Measurements from ENCODE around the gene RAPGEF4.

The RAPGEF4 gene

DNA sequence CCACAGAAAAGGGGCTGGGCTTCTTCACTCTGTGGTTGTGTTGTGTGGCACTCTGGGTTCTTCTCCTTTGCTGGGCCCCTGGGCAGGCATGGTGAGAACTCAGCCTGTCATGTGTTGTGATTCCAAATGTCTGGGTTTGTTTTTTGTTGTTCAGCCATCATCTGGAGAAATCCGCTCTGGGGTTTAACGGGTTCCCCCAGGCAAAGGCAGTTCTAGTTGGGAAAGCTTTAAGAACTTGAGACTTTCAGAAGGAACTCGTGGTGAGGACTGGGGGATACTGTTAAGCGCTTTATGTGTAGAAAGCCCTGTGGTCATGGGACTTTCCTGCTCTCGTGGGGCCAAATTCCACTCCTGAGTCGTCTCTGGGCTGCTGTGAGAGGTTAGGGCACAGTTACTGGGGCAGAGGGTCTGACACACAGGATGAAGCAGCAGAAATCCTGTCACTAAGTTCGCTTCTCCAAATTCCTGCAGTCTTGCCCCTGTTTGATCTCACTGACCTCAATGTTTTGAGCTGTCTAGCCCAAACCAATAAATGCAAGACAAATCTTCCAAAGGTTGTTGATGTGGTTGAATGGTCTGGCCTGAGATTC, 87.7 kb downstream of the RAPGEF4 start:
- no peak for DNase-seq (ENCODE audit: low read depth in 2 of 2)

DNA sequence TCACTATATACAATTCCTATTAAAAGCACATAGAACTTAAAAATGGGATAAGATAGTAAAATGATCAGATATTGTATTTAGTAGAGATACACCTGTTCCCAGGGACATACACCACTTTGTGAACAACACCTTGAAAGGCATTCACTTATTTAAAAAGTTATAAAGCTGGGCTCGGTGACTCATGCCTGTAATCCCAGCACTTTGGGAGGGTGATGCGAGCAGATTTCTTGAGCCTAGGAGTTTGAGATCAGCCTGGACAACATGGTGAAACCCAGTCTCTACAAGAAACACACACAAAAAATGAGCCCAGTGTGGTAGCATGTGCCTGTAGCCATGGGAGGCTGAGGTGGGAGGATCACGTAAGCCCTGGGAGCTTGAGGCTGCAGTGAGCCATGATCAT, 90.9 kb downstream of the RAPGEF4 start:
- DNase-seq (ENCODE audit: low read depth in 2 of 2), result no peak

DNA sequence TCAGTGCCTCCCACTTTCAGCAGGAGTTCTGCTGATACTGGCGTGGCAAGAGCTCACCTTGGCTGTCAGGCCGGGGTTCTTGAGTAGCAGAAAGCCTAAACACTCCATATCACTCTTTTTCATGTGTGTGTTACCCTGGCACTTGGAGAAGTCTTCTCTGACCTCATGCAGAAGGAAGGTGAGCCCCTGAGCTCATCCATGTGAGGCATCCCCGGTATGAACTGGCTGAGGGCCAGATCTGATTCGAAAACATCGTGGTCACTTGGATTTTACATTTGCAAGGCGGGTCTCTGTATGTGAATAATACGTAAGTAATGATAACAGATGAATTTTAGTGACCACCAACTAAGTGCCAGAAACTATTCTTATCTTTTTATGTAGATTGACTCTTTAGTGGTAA, 93.6 kb downstream of the RAPGEF4 start:
- no peak for DNase-seq (ENCODE audit: low read depth in 2 of 2)

DNA sequence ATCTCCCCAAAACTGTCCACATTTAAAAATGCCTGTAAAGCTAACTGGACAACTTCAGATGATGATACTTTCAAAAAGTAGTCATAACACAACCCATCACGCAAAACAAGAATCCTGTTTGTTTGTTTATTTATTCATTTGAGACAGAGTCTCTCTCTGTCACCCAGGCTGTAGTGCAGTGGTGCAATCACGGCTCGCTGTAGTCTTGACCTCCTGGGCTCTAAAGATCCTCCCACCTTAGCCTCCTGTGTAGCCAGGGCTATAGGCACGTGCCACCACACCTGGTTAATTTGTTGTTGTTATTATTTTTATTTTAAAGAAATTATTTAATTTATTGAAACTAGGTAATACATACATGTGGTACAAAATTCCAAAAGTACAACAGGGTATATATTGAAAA, 94.8 kb downstream of the RAPGEF4 start:
- DNase-seq (ENCODE audit: low read depth in 2 of 2), result no peak

DNA sequence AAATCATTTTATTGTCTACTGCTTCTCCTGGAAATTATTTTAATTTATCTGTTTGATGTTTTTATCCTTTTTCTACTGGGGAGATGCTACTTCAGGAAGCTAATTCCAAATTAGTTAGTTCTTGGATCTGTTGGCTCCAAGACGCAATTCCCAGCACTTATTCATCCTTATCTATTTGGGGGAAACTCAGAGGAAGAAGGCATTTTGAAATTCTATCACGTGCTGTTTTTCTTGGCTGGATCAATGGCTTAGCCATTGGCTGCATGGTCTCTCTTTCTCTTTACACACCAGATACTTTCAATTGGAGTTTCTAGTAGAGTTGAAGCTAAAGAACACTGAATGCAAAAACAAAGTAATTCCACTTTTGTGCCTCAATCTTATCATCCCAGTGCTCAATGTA, 98.3 kb downstream of the RAPGEF4 start:
- DNase-seq (ENCODE audit: low read depth in 2 of 2), result no peak

DNA sequence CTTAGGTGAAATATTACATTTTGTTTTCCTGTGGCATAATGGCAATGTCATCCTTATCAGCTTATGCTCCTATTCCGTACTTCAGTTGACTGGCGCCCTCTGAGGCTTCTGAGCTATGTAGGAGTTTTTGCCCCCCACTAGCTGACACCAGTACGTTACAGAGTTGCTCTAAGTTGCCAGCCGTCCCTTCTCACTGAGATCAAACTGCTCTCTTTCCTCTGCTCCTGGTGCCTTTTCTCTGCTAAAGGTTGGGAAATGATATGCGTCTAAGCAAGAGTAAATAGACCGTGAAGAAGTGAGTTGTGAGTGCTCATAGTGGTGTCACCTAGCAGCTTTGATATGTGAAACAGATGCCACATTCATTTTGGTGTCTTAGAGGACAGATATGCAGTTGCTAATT, 99.2 kb downstream of the RAPGEF4 start:
- no peak for DNase-seq (ENCODE audit: low read depth in 2 of 2)

DNA sequence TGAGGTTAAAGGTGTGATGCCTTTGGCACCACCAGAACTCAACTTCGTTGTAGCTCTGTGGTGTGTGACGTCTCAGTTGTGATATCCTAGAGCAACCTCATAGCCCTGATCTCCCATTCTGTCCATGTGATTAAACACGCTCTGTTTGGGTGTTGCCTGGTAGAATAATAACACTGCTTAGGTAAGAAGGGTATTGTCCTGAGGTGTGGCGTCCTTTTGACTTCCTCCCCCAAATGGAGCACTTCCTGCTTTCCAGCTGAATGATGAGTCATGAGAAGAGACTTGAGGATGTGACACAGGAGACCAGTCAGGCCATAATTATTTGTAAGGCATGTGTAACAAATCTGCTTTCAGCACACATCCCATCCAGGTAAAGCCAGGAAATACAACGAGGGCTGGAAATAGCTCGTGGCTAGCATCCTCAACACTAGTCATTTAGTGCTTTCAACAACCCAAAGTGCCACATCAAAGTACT, 100.7 kb downstream of the RAPGEF4 start:
- no peak for DNase-seq (ENCODE audit: low read depth in 2 of 2)

DNA sequence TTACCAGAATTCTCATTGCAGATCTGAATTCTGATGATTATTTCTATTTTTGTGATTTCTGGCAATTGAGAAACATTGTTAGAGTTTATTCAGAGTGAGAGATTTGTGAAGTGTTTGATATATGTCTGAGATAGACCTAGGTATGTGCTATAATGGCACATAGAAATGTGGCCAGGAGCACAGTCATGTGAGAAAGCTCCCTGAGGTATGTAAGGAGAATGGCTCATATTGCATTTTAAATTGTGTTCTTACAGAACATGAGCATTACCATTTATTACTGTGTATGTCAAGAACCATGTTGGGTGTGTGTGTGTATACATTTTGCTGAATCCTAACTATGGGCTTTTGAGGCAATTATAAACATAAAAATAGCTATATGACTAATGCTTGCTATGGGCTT, 101.2 kb downstream of the RAPGEF4 start:
- DNase-seq (ENCODE audit: low read depth in 2 of 2), result no peak

DNA sequence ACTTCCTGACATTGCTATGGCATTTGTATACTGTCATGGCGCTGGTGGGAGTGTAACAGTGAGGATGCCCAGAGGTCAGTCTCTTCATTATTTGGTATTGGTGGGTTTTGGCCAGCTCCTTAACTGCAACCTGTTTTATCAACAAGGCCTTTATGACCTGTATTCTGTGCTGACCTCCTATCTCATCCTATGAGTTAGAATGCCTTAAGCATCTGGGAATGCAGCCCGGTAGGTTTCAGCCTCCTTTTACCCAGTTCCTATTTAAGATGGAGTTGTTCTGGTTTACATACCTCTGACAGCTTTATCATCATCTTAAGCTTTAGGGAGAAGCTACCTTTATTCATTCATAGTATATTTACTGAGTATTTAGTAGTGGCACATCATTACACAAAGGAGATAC, 103.8 kb downstream of the RAPGEF4 start:
- no peak for DNase-seq (ENCODE audit: low read depth in 2 of 2)

DNA sequence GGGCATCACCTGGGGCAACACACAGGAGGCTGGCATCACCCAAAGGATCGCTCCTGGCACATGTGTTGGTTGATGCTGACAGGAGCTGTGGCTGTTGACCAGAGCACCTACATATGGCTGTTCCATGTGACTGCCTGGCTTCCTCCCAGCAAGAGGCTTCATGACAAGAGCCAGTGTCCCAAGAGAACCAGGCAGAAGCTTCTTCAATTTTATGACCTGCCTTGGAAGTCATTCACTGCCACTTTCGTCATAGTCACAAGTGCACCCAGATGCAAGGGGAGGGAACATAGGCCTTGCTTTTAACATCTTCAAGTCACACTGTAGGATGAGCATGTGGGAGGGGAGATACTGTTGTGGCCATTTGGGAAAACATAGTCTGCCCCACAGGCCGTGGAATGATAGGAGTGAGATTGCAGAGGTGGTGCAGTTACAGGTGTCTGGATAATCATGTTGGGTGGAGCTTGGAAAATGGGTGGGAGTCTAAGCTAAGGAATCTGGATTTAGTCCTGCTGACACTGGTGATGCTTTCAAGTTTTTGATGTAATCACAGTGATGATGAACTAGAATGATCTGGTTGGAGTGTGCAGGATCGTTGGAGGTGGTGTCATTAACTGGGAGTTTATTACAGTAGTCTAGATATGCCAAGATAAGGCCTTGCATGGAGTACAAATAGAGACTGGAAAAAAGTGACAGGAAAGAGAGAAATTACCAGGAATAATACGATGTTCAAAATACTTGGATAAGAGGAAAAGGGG, 107.0 kb downstream of the RAPGEF4 start:
- DNase-seq (ENCODE audit: low read depth in 2 of 2), result no peak

DNA sequence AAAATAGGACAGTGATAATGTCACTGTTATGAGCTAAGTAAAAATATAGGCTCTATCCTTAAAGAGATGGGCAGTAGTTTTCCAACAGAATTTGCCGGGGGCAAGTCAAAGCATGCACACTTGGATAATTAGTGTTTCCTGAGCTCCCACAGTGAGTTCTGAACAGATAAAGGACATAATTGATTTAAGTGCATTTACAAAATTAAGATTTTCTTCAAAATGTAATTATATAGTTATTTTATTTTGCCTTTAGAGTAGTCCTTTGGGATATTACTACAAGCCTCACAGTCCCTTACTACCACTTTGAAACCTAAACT, 107.6 kb downstream of the RAPGEF4 start:
- no peak for DNase-seq (ENCODE audit: low read depth in 2 of 2)

DNA sequence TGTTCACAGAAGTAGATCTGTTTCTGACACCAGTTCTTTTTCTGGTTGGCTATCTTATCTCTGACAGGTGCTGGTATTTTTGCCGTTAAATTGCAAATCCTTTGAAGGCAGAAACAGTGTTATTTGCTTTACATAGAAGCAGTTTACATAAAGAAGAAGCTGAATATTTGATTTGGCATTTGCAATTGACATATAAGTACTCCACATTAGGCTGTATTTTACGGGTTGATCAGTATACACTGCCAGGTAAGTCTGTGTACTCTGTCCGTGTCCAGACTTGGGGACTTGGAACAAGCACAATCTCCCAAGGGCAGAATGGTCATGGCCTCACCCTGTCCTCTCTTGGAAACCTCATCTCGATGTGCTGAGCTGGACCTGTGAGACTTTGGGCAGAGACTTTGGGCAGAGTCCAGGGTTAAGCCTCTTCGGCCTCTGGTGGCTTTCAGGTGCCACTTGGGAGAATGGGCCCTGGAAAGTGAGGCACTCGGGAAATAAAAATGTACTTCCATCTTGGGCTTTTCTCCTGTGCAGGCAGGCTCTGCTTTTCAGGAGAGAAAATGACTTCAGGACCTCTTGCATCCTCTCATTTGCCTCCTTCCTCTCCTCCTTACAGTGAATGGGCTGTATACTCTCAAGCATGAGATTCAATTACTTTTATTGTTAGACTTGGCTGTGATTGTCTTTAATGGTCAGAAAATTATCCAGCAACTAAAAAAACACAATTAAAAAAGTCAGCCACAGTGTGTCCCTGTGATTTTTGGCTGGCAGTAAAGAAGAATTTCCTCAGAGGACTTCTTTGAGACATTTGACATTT, 108.5 kb downstream of the RAPGEF4 start:
- DNase-seq (ENCODE audit: low read depth in 2 of 2), result no peak

DNA sequence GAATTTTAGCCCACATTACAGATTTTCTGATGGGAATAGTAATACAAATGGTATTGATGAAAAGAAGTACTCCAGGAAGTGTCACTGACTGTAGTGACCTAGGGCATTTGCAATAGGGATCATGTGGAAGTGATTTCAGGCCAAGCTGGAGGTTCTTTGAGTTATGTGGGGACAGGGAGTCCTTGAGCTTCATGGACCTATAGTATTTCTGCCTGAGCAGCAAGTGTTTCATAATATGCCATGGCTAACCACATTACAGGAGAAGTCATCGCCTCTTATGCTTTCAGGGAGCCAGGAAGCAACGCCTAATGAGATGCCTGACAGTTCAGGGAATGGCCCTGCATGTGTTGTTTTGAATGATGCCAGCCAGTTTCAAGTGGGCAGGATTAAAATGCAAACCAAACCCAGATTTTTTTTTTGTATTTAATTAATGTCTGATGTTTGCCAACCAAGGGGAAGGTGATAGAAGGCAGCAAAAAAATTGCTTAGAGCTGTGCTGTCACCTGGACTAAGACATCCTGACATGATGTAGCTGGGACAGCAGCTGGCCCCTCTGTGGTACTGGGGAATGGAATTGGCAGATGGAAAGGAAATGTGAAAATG, 109.5 kb downstream of the RAPGEF4 start:
- DNase-seq (ENCODE audit: low read depth in 2 of 2), result no peak

DNA sequence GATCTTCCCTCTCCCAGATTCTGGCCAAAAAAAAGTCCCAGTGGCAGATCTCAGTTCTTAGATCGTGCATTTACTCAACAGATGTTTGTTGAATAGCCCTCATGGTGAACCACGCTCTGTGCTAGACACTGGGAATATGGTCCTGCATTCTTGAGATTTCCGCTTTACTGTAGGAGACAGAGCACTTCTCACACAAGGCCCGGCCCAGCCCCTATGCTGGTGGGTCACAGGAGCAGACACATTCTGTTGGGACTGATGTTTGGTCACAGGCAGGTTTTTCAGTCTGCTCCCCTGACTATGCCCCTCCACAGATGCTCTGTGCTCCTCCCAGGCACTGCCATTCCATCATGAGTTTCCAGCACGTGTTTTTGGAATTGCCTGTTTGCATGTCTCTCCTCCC, 110.9 kb downstream of the RAPGEF4 start:
- no peak for DNase-seq (ENCODE audit: low read depth in 2 of 2)

DNA sequence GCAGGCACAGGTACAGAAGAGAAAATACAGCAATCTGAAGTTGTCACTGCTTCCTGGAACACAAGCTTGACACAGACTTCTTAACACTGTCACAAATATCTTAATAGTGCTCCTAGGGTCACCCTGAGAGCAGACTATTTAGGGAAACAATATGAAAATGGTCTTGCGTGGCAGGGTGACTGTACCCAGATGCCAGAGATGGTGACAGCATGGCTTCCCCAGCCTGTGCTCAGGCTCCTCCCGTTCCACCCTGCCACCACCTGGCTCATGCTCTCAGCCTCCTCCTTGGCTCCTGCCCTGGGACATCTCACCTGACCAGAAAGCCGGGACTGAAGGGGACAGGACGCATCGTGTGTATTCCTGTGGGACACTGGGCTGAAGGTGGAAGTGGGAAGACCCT, 111.5 kb downstream of the RAPGEF4 start:
- no peak for DNase-seq (ENCODE audit: low read depth in 2 of 2)

DNA sequence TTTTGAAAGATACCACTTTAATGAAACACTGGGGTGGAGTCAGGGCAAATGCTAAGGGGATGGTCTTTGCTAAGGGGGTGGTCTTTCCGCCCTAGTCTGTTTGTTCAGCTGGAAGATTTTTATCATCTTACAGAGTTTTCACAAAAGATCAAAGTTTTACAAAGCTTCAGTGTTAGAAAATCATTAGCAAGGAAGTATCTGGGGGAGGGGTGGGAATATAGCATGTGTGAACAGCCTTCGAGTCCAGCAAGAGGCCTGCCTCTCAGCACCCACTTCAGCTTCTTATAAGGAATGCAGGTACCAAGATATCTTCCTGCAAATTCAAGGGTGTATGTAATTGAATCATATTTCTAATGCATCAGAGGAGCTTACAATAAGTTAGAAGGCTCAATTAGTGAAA, 112.9 kb downstream of the RAPGEF4 start:
- DNase-seq (ENCODE audit: low read depth in 2 of 2), result no peak

DNA sequence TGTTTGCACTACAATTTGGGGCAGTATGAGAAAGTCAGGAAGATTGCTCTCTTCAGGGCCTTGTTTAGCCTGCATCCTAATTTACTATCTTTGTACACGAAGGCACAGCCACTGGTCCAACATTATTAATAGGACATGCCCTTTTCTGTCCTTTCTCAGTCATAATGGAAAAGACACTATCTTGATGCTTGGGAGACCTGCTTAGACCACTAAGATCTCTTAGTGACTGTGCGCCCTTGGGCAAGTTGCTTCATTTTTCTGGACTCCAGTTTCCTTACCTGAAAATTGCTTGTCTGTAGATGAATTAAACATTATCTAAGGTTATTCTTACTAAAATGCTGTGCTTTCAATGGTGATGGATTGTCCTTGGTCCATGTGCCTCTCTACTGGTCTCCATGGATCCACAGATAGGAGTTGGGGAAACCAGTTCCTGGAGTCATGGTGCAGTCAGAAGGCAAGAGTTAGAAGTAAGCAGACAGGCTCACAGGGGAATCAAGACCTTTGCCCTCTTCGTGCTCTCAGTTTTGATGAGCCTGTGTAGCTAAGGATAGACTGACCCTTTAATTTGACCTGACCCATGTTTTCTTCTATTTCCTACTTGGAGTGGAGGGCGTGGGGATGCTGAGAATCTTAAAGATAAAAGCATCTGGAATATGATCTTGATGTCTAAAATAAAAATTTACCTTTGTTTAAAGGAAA, 114.0 kb downstream of the RAPGEF4 start:
- no peak for DNase-seq (ENCODE audit: low read depth in 2 of 2)

DNA sequence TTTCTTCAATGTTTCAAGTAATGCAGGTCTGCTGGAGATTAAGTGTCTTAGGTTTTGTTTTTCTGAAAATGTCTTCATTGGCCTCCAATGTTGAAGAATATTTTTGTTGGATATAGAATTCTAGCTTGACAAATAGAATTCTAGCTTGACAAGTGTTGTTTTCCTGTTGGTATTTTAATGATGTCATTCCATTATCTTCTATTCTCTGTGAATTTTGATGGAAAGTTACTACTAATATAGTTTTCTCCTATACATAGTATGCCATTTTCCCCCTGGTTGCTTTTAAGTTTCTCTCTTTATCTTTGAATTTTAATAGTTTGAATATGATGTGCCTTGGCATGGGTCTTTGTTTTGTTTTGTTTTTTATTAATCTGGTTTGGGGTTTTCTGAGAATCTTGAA, 119.9 kb downstream of the RAPGEF4 start:
- no peak for DNase-seq (ENCODE audit: low read depth in 2 of 2)

DNA sequence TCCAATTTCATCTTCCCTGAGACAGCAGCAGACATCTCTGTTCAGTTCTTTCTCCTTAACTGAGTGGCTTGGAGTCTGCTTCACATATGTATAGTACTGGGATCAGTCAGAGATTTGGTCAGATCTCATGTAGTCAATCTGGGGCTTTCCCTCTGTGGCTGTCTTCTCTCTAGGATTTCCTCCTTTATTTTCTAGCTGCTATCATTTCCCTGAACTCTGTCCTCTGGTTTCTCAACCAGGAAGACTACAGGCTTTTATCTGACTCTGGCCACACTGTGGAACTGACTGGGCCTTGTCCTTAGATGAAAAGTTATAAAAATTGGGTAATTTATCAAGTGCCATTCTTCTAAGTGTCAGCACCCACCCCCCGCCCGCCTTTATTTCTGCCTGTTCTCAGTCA, 121.0 kb downstream of the RAPGEF4 start:
- DNase-seq (ENCODE audit: low read depth in 2 of 2), result no peak

DNA sequence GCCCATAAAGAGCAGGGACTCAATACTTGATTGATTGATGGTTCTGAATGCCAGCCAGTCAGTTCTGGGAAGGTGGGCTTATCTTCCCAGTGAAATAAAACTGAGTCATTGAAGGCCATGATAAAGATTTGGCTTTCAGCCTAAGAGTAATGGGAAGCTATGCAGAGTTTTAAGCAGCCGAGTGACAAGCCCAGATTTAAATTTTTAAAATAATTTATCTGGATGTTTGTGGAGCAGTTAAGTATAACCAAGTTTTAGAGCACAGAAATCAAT, 122.8 kb downstream of the RAPGEF4 start:
- no peak for DNase-seq (ENCODE audit: low read depth in 2 of 2)

DNA sequence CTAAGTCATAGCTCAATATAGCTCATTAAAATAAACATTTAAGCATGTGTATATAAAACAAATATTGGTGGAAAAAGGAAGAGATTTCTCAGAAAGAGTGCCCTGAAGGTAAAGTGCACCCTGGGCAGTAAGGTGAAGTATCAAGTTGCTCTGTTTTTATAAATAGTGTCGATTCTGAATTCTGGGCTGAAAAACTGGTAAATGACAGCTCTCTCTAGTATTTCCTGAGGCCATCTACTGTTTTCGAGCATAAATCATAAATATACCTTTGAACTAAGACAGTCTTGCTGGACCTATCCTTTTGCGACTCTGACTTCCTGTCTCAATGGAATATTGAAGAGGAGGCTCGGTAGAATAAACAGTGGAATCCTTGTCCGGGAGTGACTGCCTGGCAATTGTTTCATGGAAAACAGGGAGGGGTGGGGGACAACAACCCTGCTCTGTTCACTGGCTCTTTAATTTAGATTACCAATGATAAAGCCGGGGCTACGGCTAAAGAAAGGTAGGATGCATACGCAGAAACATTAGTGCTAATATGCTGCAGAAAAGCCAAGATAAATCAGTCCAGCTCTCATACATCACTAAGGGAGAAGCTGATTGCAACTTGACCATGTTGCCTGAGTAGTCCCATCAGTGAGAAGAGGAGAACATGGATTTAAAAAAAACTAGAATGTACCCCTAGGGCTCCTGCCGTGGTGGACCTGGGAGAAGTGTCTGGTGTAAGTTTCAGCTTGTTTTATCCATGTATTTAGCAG, 124.1 kb downstream of the RAPGEF4 start:
- no peak for DNase-seq (ENCODE audit: low read depth in 2 of 2)

DNA sequence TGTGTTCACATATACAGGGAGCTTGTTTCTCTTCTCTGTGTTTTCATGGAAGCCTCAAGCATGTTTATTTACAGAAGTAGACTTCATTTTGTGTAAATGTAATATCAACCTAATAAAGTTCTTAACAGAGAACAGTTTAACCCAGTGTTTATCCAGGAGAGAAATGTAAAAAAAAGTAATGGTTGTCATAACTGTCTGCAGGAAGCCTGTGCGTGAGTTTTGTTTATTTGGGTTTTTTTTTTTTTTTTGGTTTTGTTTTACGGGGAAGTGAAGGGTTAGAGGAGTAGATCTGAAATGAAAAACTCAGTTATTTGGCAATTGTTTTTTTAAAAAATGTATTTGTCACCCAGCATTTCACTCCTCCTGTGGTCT, 124.7 kb downstream of the RAPGEF4 start:
- no peak for DNase-seq (ENCODE audit: low read depth in 2 of 2)

Data from activated CD4-positive, alpha-beta T cell treated with anti-CD3 and anti-CD28 coated beads for 24 hours (primary cell).